ENCODE results near the gene ZNF682.
"Not testable (repeated sequence)": the region's sequence is repeated elsewhere in the genome, so short reads cannot be mapped to it uniquely, and the experiment has no call there.

The ZNF682 gene

DNA sequence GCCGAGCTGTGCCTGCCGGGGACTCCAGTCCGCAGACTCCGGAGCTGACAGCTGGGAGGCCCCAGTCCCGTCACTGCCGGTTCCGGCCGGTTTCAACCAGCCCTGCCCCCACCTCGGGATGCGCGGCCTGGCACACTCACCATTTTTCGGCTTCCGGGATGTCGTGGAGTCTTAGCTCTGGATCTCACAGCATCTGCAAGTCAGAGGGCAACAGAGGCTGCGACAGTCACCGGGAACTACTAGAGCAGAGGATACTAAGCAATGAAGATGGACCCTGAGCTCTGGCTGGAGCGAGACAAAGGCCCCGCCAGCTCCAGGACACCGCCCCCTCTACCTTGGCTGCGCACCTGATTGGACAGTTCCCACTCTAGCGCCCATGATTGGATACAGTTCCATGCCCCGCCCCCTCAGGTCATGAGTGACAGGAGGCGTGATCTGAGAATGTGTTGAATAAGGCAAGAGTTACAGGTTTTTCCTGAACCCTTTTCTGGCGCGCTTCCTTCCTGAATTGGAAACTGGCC is at the start of gene ZNF682:
TSS of gene ZNF682 (minus strand) at position 303 of the 521 bp plus-strand sequence. CDS start at position 143, 160 bp downstream.
- DNase-seq (ENCODE audit: low read depth, low spot score) = peak; percentile 89

DNA sequence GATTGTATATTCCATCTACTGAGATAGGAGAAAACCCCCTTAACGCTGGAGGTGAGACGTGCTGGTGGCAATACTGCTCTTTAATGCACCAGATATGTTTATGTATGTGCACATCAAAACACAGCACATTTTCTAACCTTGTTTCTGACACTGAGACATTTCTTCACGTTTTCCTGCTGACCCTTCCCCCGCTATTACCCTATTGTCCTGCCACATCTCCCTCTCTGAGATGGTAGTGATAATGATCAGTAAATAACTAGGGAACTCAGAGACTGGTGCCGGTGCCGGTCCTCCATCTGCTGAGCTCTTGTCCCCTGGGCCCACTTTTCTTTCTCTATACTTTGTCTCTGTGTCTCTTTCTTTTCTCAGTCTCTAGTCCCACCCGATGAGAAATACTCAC is 43.6 kb upstream of the ZNF682 start:
- DNase-seq (ENCODE audit: low read depth, low spot score) = not testable (repeated sequence)

DNA sequence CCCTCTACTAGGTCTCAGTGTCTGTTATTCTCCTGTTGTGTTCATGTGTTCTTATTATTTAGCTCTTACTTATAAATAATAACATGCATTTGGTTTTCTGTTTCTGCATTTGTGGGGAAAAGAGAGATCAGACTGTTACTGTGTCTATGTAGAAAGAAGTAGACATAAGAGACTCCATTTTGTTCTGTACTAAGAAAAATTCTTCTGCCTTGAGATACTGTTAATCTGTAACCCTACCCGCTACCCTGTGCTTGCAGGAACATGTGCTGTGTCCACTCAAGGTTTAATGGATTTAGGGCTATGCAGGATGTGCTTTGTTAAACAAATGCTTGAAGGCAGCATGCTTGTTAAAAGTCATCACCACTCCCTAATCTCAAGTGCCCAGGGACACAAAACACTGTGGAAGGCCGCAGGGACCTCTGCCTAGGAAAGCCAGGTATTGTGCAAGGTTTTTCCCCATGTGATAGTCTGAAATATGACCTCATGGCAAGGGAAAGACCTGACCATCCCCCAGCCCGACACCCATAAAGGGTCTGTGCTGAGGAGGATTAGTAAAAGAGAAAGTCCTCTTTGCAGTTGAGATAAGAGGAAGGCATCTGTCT is 43.0 kb upstream of the ZNF682 start:
- not testable (repeated sequence) for DNase-seq (ENCODE audit: low read depth, low spot score)

DNA sequence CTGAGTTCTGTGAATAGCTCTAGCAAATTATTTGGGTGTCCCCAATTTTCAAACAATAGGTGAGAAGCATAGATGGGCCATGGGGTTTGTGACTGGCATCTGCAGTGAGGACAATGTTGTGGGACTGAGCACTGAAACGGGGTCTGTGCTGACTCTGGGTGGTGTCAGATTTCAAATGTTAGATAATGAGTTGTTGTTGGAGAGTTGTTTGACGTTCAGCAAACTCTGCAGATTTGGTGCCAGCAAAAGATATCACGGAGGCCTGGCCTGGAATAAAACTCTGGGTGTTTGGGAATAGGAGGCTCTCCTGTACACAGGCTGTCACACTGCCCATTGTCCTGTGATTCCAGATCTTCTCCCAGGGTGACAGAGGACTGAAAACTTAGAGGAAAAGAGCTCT is 41.4 kb upstream of the ZNF682 start:
- DNase-seq (ENCODE audit: low read depth, low spot score) = no peak

DNA sequence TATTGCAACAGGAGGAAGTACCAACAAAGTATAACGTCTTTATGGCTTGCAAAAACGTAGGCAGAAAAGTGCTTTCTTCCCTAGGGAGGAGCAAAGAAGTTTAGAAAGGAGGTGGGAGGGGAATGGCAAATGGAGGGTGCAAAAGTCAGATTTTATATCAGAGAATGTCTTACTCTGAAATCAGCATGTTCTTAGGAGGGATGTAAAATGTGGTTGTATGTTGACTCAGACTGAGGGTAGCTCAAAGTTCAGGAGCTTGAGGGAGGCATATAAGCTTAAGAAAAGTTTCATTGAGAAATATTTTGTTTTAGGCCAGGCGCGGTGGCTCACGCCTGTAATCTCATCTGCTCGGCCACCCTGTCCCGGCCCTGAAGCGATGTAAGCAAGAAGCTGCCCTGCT is 40.2 kb upstream of the ZNF682 start:
- DNase-seq (ENCODE audit: low read depth, low spot score) = no peak

DNA sequence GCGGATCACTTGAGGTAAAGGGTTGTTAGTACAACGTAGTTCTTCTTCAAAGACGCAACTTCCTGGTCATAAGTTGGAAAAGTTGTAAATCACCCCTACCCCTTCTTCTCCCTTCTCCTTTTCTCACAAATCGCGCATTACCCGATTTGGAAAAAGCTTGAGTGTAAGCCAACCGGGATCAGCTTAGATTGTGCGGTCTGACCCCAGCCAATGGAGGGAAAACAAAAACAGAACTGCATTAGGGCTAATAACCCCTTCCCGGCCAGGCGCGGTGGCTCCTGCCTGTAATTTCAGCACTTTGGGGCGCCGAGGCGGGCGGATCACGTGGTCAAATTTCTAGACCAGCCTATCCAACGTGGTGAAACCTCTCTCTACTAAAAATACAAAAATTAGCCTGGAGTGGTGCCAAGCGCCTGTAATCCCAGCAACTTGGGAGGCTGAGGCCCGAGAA is 39.3 kb upstream of the ZNF682 start:
- no peak for DNase-seq (ENCODE audit: low read depth, low spot score)

DNA sequence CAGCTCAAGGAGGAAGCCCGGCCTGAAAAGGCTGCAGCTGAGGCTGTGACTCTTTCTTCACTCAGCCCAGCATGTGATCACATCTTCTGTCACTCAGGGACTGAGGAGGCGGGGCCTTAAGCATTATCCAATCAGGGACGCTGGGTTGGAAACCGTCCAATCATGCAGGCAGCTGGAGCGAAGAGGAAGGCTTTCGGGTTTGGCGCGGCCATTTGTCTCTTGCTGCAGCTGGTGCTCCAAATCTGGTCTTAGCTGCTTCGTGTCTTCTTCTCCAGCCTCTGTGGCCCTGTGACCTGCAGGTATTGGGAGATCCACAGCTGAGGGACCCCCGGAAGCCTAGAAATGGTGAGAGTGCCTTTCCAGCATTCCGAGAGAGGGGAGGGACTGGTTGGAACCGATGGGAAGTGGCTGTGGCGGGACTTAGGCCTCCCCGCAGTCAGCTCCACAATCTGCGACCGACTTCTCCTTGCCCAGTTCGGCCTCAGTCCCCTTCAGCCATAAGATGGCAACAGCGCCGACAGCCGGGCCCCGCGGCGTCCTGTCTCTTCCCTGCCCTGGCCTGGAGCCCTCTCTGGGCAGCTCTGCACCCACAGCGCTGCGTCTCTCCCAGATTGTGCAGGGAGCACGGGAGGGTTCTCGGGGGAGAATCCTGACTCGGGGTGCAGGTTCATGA is 38.6 kb upstream of the ZNF682 start, which contains the start of gene ZNF90:
TSS of gene ZNF90 (plus strand) at position 210 of the 673 bp plus-strand sequence. CDS start at position 343, 133 bp downstream.
- DNase-seq (ENCODE audit: low read depth, low spot score) = peak; percentile 68

DNA sequence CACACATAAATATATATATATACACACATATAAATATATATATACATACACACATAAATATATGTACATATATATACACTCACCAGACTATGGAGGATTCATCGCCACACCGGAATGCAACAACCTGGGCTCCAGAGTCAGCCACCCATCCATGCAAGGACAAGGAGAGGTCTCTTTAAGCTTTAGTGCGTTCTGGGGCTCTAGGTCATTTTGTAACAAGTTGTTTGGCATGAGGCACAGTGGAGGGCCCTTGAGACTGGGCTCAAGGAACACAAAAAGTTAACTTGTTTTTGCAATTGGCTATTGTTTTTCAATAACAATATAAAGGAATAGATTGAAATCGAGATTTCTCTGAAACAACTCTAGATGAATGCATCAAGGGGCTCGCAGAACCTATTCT is 33.6 kb upstream of the ZNF682 start:
- no peak for DNase-seq (ENCODE audit: low read depth, low spot score)

DNA sequence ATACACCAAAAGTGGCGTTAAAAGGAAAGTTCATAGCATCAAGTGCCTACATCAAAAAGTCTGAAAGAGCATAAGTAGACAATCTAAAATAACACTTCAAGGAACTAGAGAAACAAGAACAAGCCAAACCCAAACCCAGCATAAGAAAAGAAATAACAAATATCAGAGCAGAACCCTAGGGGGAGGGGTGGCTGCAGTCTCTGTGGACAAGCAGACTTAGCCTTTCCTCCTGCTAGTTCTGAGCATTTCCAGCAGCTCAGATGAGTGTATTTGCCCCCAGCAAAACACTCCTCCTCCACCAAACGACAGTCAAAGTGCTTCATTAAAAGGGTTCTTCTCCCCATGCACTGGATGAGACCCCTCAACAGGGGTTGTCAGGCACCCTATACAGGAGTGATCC is 31.4 kb upstream of the ZNF682 start:
- DNase-seq (ENCODE audit: low read depth, low spot score) = no peak

DNA sequence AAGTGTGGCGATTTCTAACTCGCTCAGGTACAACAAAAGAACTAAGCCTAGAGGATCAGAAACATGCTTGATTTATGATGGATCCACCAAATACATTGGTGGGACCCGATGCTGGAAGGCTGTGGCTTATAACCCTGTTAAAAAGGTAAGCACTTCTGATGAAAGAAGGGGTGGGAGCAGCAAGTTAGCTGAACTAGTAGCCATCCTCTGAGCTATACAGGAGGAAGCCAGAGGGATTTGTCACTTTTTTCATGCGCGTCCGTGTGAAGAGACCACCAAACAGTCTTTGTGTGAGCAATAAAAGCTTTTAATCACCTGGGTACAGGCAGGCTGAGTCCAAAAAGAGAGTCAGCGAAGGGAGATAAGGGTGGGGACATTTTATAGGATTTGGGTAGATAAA is 29.3 kb upstream of the ZNF682 start:
- not testable (repeated sequence) for DNase-seq (ENCODE audit: low read depth, low spot score)

DNA sequence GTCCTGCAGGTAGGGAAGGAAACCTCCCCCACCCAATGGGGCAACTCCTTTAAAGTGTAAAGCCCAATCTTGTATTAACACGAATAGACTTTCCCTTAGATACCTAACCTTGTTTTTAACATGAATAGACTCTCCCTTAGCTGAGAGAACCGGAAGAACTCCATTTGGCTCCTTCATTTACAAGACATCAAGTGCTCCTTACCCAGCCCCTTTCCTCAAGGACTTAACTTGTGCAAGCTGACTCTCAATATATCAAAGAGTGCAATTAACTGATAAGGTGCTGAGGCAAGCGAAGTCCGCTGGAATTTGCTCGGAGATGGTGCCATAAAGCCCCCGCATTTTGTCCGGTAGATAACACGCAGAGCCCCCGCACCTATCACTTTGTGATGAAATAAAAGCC is 28.6 kb upstream of the ZNF682 start:
- DNase-seq (ENCODE audit: low read depth, low spot score) = no peak

DNA sequence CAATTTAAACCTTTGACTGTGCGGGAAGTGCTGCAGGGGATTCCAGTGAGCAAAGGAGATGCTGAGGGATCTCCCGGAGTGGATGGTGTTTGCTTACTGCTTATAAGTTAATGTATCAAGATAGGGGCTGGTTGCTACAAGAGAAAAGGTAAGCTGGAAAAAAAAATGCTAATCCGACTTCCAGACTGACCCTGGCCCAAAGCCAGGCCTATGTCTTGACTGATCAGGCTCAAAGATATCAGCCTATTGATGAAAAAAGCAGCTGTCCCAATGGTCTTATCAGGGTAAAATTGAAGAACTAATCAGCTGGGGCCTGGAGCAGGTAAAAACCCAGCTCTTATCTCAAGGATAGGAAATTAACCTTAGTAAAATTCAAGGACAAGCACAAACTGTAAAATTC is 27.6 kb upstream of the ZNF682 start:
- no peak for DNase-seq (ENCODE audit: low read depth, low spot score)

DNA sequence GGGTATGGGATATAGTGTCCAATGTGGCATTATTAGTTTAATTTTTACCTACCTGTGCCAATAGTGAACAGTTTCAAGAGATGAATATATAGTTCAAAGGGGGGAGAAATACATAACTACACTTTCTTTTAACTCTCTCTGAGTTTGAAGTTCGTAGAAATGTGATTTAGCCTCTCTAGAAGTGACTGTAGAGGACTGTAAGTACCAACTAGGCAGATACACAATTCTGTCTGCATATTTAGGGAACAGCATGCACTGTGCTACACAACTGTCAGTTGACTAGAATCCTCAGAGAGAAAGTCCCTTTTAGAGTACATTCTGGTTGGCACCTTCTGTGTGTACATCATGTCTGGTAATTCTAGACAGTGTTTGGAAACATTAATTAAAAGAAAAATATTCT is 21.0 kb upstream of the ZNF682 start:
- no peak for DNase-seq (ENCODE audit: low read depth, low spot score)

DNA sequence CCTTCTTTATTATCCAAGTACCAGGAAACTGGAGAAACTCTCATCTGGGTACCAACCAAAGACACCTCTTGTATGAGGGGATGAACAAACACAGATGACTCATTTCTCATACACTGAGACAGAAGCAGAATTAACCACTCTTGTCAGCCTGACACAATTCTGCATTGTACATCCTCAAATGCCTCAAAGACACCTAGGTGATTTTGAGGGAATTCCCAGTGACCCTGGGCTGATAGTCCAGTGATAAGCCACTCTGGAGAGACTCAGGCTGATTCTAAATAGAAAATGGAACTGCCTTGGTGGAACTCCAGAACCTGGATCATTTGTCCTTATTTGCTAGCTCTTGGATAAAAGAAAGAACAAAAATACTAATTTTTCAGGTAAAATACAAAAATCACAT is 19.4 kb upstream of the ZNF682 start:
- DNase-seq (ENCODE audit: low read depth, low spot score) = not testable (repeated sequence)

DNA sequence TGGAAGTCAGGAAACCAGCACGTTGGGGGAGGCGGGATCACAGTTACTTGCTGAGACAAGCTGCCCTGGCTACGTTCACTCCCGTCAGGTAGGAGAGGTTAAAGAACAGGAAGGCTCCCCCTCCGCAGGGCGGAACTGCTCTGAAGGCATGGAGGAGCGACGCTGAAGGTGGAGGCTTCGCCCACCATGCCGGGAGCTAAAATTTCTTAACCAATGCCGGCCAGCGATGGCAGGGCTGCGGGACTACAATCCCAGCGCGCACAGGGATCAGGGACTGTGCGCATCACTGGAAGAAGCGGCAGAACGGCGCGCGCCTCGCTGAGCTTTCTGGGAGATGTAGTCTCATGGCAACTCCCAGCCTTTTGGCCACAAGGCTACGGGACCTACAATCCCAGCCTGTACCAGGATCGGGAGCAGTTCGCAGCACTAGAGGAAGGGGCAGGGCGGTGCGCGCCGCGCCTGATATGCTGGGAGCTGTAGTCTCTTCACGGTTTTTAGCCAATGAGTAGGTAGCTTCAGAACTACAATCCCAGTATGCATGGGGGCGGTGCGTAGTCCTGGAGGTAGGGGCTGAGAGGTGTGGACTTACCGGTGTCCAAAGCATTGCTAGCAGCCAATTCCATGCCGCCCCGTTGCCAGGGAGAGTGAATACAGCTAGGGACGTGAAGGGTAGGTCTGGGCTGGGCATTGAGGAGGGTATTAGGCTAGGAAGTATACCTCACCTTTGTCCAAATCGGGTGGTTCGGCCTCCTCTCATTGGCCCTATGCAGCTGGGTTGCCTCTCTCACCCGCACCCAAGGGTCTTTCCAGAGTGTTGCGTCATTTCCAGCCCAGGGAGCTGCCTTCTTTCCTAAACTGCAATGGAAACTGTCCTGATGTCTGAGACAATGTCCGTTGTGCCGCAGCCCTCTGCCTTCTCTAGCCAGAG is 12.8 kb upstream of the ZNF682 start:
- peak; percentile 96 for DNase-seq (ENCODE audit: low read depth, low spot score)

DNA sequence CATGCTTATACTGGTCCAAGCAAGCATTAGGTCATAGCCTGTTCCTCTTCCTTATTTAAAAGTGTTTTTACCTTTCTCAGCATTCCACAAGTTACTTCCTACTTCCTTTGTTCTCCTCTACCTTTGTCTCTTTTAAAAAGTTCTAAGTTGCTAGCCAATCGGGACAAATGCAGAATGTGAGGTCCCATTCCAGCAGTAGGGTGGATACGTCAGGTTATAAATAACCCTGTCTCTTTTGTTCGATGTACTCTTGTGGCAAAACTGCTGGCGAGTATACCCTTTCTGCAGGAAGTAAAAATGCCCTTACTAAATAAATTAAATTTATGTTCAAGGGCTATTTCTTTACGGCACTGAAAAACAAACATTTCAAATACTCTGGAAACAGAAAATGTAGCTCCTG is 6.4 kb upstream of the ZNF682 start:
- not testable (repeated sequence) for DNase-seq (ENCODE audit: low read depth, low spot score)

DNA sequence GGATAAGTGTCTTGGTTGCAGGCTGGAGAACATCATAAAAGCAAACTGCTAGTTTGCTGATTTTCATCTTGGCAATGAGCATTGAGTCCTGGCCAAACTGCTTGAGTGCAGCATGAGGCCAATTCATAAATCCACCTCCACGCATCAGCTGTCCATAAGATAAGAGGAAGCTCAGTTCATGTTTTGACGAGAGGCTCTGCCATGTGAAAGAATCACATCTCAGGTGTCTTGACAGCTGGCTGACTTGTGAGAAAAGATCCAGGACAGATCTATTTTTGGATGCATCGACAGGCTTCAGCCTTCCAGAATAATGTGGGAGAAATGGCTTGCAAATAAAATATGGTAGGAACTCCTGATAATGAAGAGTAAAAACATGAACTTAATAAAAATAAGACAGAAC is 5.4 kb upstream of the ZNF682 start:
- no peak for DNase-seq (ENCODE audit: low read depth, low spot score)

DNA sequence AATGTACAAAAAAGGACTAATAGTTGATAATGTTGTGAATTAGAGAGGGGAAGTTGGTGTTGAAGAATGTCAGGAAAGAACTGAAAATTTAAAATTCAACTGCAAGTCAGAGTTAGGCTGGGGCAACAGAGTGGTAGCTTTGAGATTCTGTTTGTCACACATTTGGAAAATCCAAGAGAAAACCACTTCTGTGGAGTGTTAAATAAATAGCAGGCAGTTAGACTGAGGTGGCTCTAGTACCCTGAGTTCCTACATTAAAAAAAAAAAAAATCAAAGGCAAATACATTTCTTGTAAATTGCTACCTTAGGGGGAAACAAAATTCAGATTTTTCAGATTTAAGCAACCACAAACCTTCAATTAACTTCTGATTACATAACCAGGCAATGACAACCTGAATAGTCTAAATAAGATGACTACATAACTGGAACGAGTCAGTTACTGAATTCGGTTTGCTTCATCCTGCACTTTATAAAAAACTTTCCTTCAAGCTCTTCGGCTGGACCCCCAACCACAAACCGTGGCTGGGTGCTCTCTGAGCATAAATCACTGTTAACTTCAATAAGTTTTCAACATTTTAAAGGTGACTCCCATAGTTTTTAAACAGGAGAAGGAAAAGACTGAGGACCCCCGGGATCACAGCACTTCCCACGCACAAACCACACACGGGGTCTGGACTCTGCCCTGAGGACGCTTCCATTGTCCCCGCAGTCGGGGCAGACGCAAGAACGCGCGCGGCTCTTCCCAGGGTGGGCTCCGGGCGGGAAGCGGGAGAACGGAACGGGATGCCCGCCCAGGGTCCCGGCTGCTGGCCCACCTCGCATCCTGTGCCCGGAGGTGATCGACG is 725 bp downstream of the ZNF682 start:
- no peak for DNase-seq (ENCODE audit: low read depth, low spot score)

DNA sequence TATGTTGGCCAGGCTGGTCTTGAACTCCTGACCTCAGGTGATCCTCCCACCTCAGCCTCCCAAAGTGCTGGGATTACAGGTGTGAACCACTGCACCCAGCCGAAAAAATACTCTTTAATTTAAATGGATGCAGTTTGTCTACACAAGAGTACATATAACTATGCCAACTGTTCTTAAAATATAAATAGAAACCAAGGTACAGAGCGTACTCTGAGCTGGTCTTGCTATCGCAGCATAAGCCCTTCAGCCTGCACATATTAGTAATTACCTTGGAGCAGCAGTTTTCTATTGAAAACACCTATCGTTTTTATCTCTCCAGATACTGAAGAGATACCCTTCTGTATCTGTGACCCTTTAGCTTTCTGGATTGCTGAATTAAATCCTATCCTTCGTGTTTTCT is 3.4 kb downstream of the ZNF682 start:
- no peak for DNase-seq (ENCODE audit: low read depth, low spot score)

DNA sequence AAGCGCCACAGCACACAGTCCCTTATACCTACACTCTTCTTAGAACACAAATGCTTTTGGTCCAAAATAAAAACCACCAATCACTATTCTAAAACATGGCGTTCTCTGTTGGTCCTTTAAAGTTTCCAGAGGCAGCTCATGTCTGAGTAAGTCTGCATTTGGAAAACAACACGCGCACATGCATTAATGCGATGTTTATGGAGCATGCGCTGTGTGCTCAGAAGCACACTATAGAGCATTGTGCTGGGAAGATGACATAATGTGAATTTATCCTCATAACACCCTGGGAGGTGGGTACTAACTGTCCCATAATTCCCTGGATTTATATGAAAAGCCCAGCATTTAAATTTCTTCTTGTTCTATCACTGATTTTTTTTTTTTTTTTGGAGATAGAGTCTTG is 10.7 kb downstream of the ZNF682 start:
- no peak for DNase-seq (ENCODE audit: low read depth, low spot score)

DNA sequence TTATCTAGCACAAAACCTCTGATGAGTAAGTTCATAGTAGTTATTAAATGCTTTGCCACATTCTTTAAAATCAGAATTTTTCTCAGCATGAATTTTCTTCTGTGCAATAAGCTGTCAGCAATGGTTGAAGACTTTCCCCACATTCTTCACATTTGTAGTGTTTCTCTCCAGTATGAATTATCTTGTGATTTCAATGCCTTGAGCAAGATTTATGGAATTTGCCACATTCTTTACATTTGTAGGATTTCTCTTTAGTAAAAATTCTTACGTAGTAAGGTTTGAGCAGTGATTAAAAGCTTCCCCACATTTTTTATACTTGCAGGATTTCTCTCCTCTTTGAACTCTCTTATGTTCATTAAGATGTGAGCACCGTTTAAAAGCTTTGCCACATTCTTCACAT is 33.6 kb downstream of the ZNF682 start:
- no peak for DNase-seq (ENCODE audit: low read depth, low spot score)

All from brain pericyte (primary cell).